Astrocyte of the spinal cord (primary cell): ENCODE data around the gene SLC13A3.

ENCODE experiments used
- DNase-seq: peaks from one replicate; pipeline ENCODE4 v3.0.0; 2011; ENCODE audit warnings: low read depth, low spot score
- H3K4me3 ChIP-seq: 2 replicates; pipeline ENCODE4 v1.5.1; 2011; ENCODE audit warnings: low read depth, mild to moderate bottlenecking, low read length, moderate library complexity
- CTCF ChIP-seq: IDR thresholded peaks from 2 replicates; pipeline ENCODE4 v1.5.1; 2012; ENCODE audit warnings: low read depth, mild to moderate bottlenecking, low read length, inconsistent platforms
- in situ Hi-C: cut with HindIII; loops from 2 replicates; pipeline ENCODE4 v1.10.0; 2017; ENCODE audit warnings: low sequenced_read_pairs

The SLC13A3 gene

DNA sequence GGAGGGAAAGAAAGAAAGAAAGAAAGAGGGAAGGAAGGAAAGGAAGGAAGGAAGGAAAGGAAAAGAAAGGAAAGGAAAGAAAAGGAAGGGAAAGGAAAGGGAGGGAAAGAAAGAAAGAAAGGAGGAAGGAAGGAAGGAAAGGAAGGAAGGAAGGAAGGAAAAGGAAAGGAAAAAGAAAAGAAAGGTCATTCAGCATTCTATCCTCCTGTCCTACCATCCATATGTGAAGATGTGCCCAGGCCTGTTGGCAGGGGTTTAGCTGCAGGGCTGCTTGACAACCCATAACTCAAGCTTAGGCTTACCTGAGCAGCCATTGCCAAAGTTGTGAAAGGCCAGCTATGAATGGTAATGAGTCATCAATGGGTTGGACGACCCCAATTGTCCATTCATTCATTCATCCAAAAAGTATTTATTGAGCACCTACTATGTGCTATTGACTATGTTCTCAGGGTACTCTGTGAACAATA lies 50.9 kb downstream of the SLC13A3 start:
- in situ Hi-C loops: no loop called here
- DNase-seq: no peak
- H3K4me3 ChIP-seq: no peak overlapping the region
- no peak for TF ChIP-seq CTCF

- DNase-seq: no peak
- in situ Hi-C loops: no loop called here
- TF ChIP-seq CTCF: no peak
- no peak overlapping the region for H3K4me3 ChIP-seq
These were observed 51.9 kb downstream of the SLC13A3 start for GRCh38 chr20:46599227-46599987.

DNA sequence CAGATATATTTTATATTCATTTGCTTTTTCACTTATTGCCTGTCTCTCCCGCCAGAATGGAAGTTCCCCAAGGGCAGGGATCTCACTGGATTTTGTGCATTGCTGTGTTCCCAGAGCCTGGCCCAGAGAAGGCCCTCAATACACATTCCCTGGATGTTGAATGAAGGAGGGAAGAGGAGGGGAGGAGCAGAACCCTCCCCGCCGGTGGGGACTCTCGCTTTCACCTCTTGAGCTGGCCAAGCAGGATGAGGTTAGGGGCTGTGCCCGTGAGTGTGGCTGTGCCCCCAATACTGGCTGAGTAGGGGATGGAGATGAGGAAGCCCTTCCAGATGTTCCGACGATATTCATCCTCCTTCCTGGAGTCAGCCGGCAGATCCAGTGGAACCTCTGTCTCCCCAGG lies 55.3 kb downstream of the SLC13A3 start:
- in situ Hi-C loops: no loop called here
- DNase-seq: no peak
- TF ChIP-seq CTCF: no peak
- no peak overlapping the region for H3K4me3 ChIP-seq

DNA sequence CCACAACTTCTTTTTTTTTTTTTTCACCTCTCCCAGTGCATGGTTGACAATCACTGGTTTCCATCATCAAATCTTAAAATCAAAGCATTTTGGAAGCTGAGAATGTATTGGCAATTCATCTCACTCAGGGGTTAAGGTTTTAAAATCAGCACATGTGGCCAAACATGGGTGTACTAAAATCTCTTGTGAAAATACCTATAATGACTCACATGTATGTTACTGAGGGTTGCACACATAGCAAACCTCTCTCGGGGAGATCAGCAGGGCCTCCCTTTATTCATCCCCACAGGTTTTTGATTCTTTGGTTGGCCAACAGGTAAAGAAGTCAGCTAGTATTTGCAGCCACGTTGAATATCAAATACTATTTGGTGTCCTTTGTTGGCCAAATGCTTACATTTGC lies 56.5 kb downstream of the SLC13A3 start:
- no peak overlapping the region for H3K4me3 ChIP-seq
- no peak for TF ChIP-seq CTCF
- in situ Hi-C loops: no loop called here
- DNase-seq: no peak

DNA sequence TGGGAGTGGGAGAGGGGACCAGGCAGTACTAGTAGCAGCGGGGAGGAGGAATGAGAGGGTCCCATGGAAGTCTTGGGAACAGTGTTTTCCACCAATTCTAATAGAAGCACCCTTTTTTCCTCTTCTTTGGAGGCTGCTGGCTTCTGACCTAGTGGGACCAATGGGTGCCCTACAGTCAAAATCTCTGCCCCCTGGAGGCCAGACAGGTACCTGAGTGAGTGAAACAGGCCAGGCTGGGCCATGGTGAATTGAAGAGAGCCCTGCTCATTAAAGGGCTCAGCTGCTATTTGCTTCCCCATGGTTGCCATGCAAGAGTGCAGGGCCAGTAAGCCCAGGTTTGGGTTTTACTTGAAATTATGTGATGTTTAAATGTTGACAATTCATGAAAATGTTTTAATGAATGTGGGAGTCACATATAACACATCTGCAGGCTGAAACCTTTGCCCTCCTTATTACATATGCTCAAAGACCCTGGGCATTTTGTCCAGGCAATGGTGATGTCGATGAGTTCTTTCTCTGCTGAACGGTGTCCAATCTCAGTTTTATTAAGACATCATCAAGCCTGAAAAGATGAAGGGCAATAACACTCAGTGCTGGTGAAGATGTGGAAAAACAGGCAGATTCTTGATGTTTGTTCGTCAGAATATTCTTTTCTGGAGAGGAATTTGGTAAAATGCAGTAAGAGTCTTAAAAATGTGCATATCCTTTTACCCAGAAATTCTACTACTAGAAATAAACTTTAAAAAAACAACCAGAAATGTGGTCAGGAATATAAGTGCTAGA lies 58.5 kb downstream of the SLC13A3 start:
- in situ Hi-C loops: no loop called here
- no peak for DNase-seq
- H3K4me3 ChIP-seq: no peak overlapping the region
- no peak for TF ChIP-seq CTCF

DNA sequence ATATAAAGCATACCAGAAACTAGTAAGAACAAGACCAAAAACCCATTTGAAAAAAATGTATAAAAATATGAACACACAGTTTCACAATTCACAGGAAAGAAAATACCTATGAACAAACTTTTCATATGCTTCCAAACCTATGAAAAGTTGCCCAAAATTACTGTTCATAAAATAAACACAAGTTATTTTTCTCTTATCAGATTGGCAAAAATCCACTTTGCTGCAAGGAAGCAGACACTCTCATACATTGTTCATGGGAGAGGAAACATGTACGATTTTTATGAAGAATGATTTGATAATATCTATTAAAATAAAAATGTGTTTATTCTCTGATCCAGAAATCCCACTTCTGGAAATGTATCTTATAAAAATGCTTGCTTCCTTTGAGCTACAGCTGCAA lies 60.8 kb downstream of the SLC13A3 start:
- no peak for DNase-seq
- no peak for TF ChIP-seq CTCF
- in situ Hi-C loops: no loop called here

More for the DNA sequence above, 60.8 kb downstream of the SLC13A3 start:
- H3K4me3 ChIP-seq: no peak overlapping the region
